HFFc6 (cell line): Measurements from ENCODE around the gene EEIG1. TPM values are rescaled to one million over a fixed set of nuclear protein-coding genes. Genes with fewer than 3 reads are reported as not detected.

Source experiments
- DNase-seq: peaks from one replicate; pipeline ENCODE4 v3.0.0-alpha.2; 2018
- H3K27ac Mint-ChIP-seq: 2 replicates; pipeline ENCODE4 v1.8.0; 2020; ENCODE audit warnings: mild to moderate bottlenecking, mixed read lengths
- H3K27me3 Mint-ChIP-seq: 2 replicates; pipeline ENCODE4 v1.8.0; 2021; ENCODE audit warnings: mild to moderate bottlenecking, moderate library complexity, mixed read lengths; ENCODE audit not compliant: insufficient read depth
- H3K36me3 Mint-ChIP-seq: 2 replicates; pipeline ENCODE4 v1.8.0; 2021; ENCODE audit warnings: low read depth, mixed read lengths
- H3K4me1 Mint-ChIP-seq: 2 replicates; pipeline ENCODE4 v1.8.0; 2020; ENCODE audit warnings: low read depth, mixed read lengths
- H3K4me3 Mint-ChIP-seq: 2 replicates; pipeline ENCODE4 v1.8.0; 2020; ENCODE audit warnings: mild to moderate bottlenecking, moderate library complexity, mixed read lengths
- H3K9me3 Mint-ChIP-seq: 2 replicates; pipeline ENCODE4 v1.8.0; 2020; ENCODE audit warnings: mild to moderate bottlenecking, mixed read lengths
- CTCF ChIP-seq: fragments of 200-600 bp; sonication (generic); IDR thresholded peaks from 2 replicates; pipeline ENCODE4 v1.5.0; 2021; ENCODE audit warnings: antibody characterized with exemption, mild to moderate bottlenecking
- total RNA-seq, 6 experiments: library from RNA; stranded (reverse); fragmentation: NEBNext Ultra II Directional; extraction: Animal tissue kit (Norgen Biotek cat#: 25700); gene quantifications; 2 replicates in 1 of 6; 3 replicates in 5 of 6; pipeline ENCODE4 v1.2.3, GENCODE V29; 2021

EEIG1 gene
- total RNA-seq, 6 experiments from 2014 or later: 26.7 to 35.4 (median 29.3) TPM

- no peak for TF ChIP-seq CTCF
- no peak overlapping the region; the same call in 1 of the 2 replicates for H3K4me3 Mint-ChIP-seq
- peaks cover 73% of the 10 kb centered on the region for H3K4me1 Mint-ChIP-seq
- no peak for DNase-seq
- H3K36me3 Mint-ChIP-seq: no peaks in the 10 kb centered on the region
- H3K27me3 Mint-ChIP-seq: no peaks in the 10 kb centered on the region; the same call in none of the 2 replicates
- peak overlapping the region; percentile 6 for H3K27ac Mint-ChIP-seq
- H3K9me3 Mint-ChIP-seq: no peaks in the 10 kb centered on the region
These were observed 6.6 kb downstream of the EEIG1 start for GRCh38 chr9:127974001-127974768.

- no peak overlapping the region for H3K4me3 Mint-ChIP-seq
- DNase-seq: no peak
- no peaks in the 10 kb centered on the region for H3K36me3 Mint-ChIP-seq
- peaks cover 75% of the 10 kb centered on the region for H3K4me1 Mint-ChIP-seq
- no peaks in the 10 kb centered on the region for H3K9me3 Mint-ChIP-seq
- H3K27me3 Mint-ChIP-seq: peaks cover 1% of the 10 kb centered on the region
- H3K27ac Mint-ChIP-seq: no peak overlapping the region
- no peak for TF ChIP-seq CTCF
These were observed 7.4 kb downstream of the EEIG1 start for GRCh38 chr9:127973169-127974000.

- no peak for TF ChIP-seq CTCF
- no peak overlapping the region for H3K4me3 Mint-ChIP-seq
- DNase-seq: no peak
- peaks cover 75% of the 10 kb centered on the region for H3K4me1 Mint-ChIP-seq
- peaks cover 3% of the 10 kb centered on the region for H3K27me3 Mint-ChIP-seq
- H3K9me3 Mint-ChIP-seq: no peaks in the 10 kb centered on the region
- H3K36me3 Mint-ChIP-seq: no peaks in the 10 kb centered on the region
- H3K27ac Mint-ChIP-seq: peak overlapping the region; percentile 42
These were observed 8.4 kb downstream of the EEIG1 start for GRCh38 chr9:127972236-127972871.

- Mint-ChIP-seq H3K4me3 (no peak overlapping the region), H3K4me1 (peaks cover 80% of the 10 kb centered on the region), H3K36me3 (no peaks in the 10 kb centered on the region), H3K9me3 (no peaks in the 10 kb centered on the region), H3K27ac (peak overlapping the region; percentile 61; the same call in 1 of the 2 replicates), H3K27me3 (peaks cover 3% of the 10 kb centered on the region)
- no peak for TF ChIP-seq CTCF
- no peak for DNase-seq
These were observed 9.2 kb downstream of the EEIG1 start for GRCh38 chr9:127971357-127972235.
